ENCODE data around the gene MBD3L3.

GRCh38 chr19:7098096-7098495, 39.6 kb upstream of the MBD3L3 start:
- TF ChIP-seq CTCF (conservative IDR thresholded peaks at IDR 0.05; ENCODE audit: low read depth, low read length) (no peak), EZH2 (IDR thresholded peaks at IDR 0.05; ENCODE audit: low read length, unreplicated experiment) (no peak)
